BE2C (cell line): ENCODE measurements around the gene AMZ1.

Experiments
- DNase-seq: peaks from one replicate; pipeline ENCODE4 v3.0.0-alpha.2; 2020
- H3K27me3 ChIP-seq: fragments of 250-450 bp; sonication (Bioruptor Pico); 2 replicates; pipeline ENCODE4 v1.5.1; 2020; ENCODE audit warnings: mild to moderate bottlenecking
- H3K36me3 ChIP-seq: fragments of 250-450 bp; sonication (Bioruptor Pico); 2 replicates; pipeline ENCODE4 v1.5.1; 2020; ENCODE audit warnings: mild to moderate bottlenecking
- H3K4me1 ChIP-seq: fragments of 250-450 bp; sonication (Bioruptor Pico); 2 replicates; pipeline ENCODE4 v1.5.1; 2020
- H3K4me3 ChIP-seq: 2 replicates; pipeline ENCODE4 v1.5.1; 2011; ENCODE audit warnings: low read depth, low read length
- H3K9me3 ChIP-seq: fragments of 250-450 bp; sonication (Bioruptor Pico); 2 replicates; pipeline ENCODE4 v1.5.1; 2020
- TF ChIP-seq, protein P1 (sequence below): IDR thresholded peaks from 2 replicates; pipeline ENCODE4 v1.5.1; 2012; ENCODE audit warnings: mild to moderate bottlenecking, low read depth, low read length

AMZ1 gene

GRCh38 chr7:2716906-2717292 lies 28.9 kb downstream of the AMZ1 start:
- TF ChIP-seq, protein P1, sequence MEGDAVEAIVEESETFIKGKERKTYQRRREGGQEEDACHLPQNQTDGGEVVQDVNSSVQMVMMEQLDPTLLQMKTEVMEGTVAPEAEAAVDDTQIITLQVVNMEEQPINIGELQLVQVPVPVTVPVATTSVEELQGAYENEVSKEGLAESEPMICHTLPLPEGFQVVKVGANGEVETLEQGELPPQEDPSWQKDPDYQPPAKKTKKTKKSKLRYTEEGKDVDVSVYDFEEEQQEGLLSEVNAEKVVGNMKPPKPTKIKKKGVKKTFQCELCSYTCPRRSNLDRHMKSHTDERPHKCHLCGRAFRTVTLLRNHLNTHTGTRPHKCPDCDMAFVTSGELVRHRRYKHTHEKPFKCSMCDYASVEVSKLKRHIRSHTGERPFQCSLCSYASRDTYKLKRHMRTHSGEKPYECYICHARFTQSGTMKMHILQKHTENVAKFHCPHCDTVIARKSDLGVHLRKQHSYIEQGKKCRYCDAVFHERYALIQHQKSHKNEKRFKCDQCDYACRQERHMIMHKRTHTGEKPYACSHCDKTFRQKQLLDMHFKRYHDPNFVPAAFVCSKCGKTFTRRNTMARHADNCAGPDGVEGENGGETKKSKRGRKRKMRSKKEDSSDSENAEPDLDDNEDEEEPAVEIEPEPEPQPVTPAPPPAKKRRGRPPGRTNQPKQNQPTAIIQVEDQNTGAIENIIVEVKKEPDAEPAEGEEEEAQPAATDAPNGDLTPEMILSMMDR = no peak
- Histone ChIP-seq H3K36me3 (peaks cover 3% of the 10 kb centered on the region; the same call in 1 of the 2 replicates), H3K9me3 (no peaks in the 10 kb centered on the region), H3K4me3 (no peak overlapping the region), H3K27me3 (no peaks in the 10 kb centered on the region), H3K4me1 (peaks cover 25% of the 10 kb centered on the region)
- no peak for DNase-seq

DNA sequence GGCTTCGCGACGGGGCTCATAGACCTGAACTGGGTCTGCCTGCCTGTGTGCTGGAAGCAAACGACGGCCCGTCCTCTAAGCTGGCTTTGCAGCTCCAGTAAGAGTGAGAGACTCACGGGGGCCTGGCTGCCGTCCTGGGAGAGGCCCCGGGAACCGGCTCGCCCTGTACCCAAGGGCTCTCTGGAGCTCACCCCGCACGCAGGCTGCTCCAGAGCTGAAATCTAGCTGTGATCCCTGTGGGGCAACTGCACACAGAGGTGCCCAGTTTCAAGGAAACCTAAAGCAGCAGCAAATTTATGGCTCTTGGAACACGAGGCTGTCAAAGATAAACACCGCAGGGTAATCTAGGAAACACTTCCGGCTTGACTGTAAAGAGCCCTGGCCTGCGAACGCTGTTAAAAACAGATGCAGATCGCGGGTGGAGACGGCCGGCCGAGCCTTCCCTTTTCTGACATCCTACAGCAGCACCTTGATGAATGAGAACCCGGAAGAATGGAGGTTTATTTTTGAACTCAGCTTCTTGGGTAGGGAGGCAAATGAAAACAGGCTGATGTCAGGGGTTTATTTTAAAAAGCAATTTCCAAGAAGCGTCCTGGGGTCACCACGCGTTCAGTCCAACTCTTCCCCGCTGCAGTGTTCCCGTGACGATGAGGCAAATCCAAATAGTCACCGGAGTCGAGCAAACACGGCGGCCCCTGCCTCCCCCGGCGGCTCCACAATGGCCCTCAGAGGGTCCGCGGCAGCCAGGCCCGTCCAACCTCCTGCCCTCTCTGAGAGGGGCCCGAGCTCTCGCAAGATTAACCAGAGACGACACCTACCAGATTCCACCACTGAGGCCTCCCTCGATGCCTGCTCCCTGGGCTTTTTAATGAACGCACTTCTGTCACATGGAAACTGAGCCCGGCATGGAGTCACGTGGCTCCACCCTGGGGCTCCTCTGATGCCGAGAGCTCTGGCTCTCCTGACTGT lies 29.6 kb downstream of the AMZ1 start:
- peaks cover 25% of the 10 kb centered on the region for H3K4me1 ChIP-seq
- no peaks in the 10 kb centered on the region for H3K9me3 ChIP-seq
- TF ChIP-seq, protein P1 = no peak
- H3K36me3 ChIP-seq = peaks cover 3% of the 10 kb centered on the region; the same call in 1 of the 2 replicates
- no peak overlapping the region for H3K4me3 ChIP-seq
- no peaks in the 10 kb centered on the region for H3K27me3 ChIP-seq
- DNase-seq = peak; percentile 67

GRCh38 chr7:2718296-2718965 lies 30.4 kb downstream of the AMZ1 start:
- Histone ChIP-seq H3K27me3 (no peaks in the 10 kb centered on the region), H3K4me1 (peaks cover 25% of the 10 kb centered on the region), H3K9me3 (no peaks in the 10 kb centered on the region), H3K36me3 (peaks cover 6% of the 10 kb centered on the region; the same call in 1 of the 2 replicates), H3K4me3 (no peak overlapping the region)
- TF ChIP-seq, protein P1 = no peak
- DNase-seq = no peak

- no peaks in the 10 kb centered on the region for H3K27me3 ChIP-seq
Observed at GRCh38 chr7:2719007-2719406, 31.0 kb downstream of the AMZ1 start.

GRCh38 chr7:2720024-2720423 lies 32.0 kb downstream of the AMZ1 start:
- DNase-seq = no peak
- H3K36me3 ChIP-seq = peaks cover 6% of the 10 kb centered on the region; the same call in 1 of the 2 replicates
- no peaks in the 10 kb centered on the region for H3K9me3 ChIP-seq
- no peaks in the 10 kb centered on the region for H3K27me3 ChIP-seq
- H3K4me1 ChIP-seq = peaks cover 25% of the 10 kb centered on the region
- TF ChIP-seq, protein P1 = no peak
- no peak overlapping the region for H3K4me3 ChIP-seq

More at GRCh38 chr7:2719007-2719406, 31.0 kb downstream of the AMZ1 start:
- TF ChIP-seq, protein P1 = peak; percentile 73
- H3K9me3 ChIP-seq = no peaks in the 10 kb centered on the region
- H3K36me3 ChIP-seq = peaks cover 6% of the 10 kb centered on the region; the same call in 1 of the 2 replicates
- peaks cover 25% of the 10 kb centered on the region for H3K4me1 ChIP-seq
- H3K4me3 ChIP-seq = no peak overlapping the region
- peak; percentile 62 for DNase-seq

DNA sequence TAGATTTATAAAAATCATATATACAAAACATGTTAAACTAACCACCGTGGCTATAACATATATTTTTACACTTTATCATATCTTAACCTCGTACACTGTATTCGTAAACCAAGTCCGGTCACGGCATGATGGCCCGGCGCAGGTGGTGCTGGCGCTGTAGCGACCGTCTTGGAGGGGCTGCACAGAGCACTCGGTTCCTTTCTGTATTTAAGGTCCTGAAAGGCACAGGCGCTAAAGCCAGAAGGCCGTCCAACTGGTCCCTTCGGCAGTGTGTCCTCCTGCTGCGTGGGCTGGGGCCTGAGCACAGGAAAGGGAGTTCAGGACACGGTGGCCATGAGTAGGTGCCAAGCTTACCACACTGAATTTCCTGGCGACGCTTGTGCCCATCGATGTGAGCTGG lies 33.8 kb downstream of the AMZ1 start:
- Histone ChIP-seq H3K27me3 (no peaks in the 10 kb centered on the region), H3K4me1 (peaks cover 18% of the 10 kb centered on the region), H3K36me3 (peaks cover 12% of the 10 kb centered on the region), H3K4me3 (no peak overlapping the region), H3K9me3 (no peaks in the 10 kb centered on the region)
- DNase-seq = no peak
- TF ChIP-seq, protein P1 = no peak
